Bronchus fibroblast of lung (primary cell): ENCODE data around the gene ZNF99. TPM values are rescaled to one million over a fixed set of nuclear protein-coding genes. Genes with fewer than 3 reads are reported as not detected.

Experiments used
- total RNA-seq: library from RNA; depleted of rRNA; stranded (reverse); fragments of >200 nt; gene quantifications from 2 replicates; pipeline ENCODE4 v1.2.3, GENCODE V29; 2015

ZNF99 gene
- total RNA-seq: not detected in 2 replicates

GRCh38 chr19:22783651-22784410, at the start of gene ZNF99:
ZNF99 (minus strand) TSS chr19:22784151; CDS start chr19:22784016, 135 bp downstream.

GRCh38 chr19:22832031-22832762, 48.2 kb upstream of the ZNF99 start, which contains the start of gene ZNF723:
ZNF723 (plus strand) TSS chr19:22832291; CDS start chr19:22832380, 89 bp downstream.

Other genes starting within 250 kb of the ZNF99 start
- gene ZNF492, start 149.8 kb downstream of the ZNF99 start, total RNA-seq: 0.84 and 1.0 TPM in 2 replicates
- gene ZNF723, start 48.1 kb upstream of the ZNF99 start, total RNA-seq: not detected in 2 replicates
- not detected in 2 replicates for gene ZNF728, start 219.0 kb upstream of the ZNF99 start, total RNA-seq